Progenitor cell of endocrine pancreas (in vitro differentiated cells): ENCODE data around the gene HELZ2. TPM values are rescaled to one million over a fixed set of nuclear protein-coding genes. Genes with fewer than 3 reads are reported as not detected.

Experiments
- DNase-seq: peaks from one replicate; pipeline ENCODE4 v3.0.0; 2021; ENCODE audit warnings: low spot score; ENCODE audit not compliant: unreplicated experiment
- H3K27ac Mint-ChIP-seq: 2 replicates; pipeline ENCODE4 v1.8.0; 2021; ENCODE audit warnings: mild to moderate bottlenecking, moderate library complexity, mixed read lengths
- H3K27me3 Mint-ChIP-seq: 2 replicates; pipeline ENCODE4 v1.8.0; 2021; ENCODE audit warnings: mixed read lengths
- H3K36me3 Mint-ChIP-seq: 2 replicates; pipeline ENCODE4 v1.8.0; 2022; ENCODE audit warnings: mixed read lengths; ENCODE audit not compliant: insufficient read depth
- H3K4me1 Mint-ChIP-seq: 2 replicates; pipeline ENCODE4 v1.8.0; 2021; ENCODE audit warnings: low read depth, mixed read lengths
- H3K4me3 Mint-ChIP-seq: 2 replicates; pipeline ENCODE4 v1.8.0; 2021; ENCODE audit warnings: low read depth, mild to moderate bottlenecking, moderate library complexity, mixed read lengths
- H3K9me3 Mint-ChIP-seq: 2 replicates; pipeline ENCODE4 v1.8.0; 2021; ENCODE audit warnings: low read depth, mixed read lengths
- total RNA-seq: library from RNA; stranded (reverse); gene quantifications from 2 replicates; pipeline ENCODE4 v1.2.1, GENCODE V29; 2021
- TF ChIP-seq, protein P1 (sequence below): fragments of 200-600 bp; sonication (generic); IDR thresholded peaks from one replicate; pipeline ENCODE4 v1.5.0; 2021; ENCODE audit warnings: antibody characterized with exemption, mild to moderate bottlenecking; ENCODE audit not compliant: unreplicated experiment

HELZ2 gene
- total RNA-seq, 1 donor from 2014 or later, result 19.3 TPM

DNA sequence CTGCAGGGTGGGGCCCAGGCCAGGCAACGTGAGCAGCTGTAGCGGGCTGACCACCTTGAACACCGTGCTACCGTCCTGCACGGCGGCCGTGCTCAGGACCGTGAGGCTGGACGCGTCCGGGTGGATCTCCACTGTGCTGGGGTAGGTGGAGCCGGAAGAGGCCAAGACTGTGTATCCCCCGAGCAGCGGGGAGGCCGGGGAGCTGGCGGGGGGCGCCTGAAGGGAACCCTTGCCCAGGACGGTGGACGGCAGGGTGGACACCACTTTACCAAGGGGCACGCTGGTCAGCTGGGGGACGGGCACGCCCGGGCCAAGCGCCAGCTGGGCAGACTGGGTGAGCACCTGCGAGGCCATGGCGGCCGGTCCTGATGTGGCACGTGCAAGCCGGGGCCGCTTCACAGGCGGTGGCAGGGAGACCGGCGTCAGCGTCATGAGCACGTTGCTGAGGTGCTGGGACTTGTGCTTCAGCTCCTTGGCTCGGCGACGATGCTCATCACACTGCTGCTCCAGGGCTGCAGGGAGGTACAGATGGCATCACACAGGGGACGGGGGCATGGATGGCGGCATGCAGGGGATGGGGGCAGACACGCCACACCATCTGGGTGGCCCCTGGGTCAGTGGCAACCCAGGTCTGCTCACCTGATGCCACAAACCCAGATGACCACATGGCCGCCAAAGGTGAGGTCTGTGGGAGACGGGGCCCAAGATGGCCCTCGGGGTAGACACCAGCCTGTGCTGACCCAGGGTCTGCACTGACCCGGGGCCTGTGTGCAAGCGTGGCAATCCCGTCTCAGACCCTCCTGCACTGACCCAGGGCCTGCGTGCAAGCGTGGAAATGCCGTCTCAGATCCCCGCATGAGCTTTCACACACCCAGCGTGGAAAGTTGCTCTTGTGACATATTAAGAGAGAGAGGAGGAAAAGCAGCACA, 16.4 kb upstream of the HELZ2 start:
- H3K4me3 Mint-ChIP-seq, result no peak overlapping the region
- H3K36me3 Mint-ChIP-seq, result peaks cover 14% of the 10 kb centered on the region
- no peak for DNase-seq
- H3K9me3 Mint-ChIP-seq, result no peaks in the 10 kb centered on the region
- TF ChIP-seq, protein P1, sequence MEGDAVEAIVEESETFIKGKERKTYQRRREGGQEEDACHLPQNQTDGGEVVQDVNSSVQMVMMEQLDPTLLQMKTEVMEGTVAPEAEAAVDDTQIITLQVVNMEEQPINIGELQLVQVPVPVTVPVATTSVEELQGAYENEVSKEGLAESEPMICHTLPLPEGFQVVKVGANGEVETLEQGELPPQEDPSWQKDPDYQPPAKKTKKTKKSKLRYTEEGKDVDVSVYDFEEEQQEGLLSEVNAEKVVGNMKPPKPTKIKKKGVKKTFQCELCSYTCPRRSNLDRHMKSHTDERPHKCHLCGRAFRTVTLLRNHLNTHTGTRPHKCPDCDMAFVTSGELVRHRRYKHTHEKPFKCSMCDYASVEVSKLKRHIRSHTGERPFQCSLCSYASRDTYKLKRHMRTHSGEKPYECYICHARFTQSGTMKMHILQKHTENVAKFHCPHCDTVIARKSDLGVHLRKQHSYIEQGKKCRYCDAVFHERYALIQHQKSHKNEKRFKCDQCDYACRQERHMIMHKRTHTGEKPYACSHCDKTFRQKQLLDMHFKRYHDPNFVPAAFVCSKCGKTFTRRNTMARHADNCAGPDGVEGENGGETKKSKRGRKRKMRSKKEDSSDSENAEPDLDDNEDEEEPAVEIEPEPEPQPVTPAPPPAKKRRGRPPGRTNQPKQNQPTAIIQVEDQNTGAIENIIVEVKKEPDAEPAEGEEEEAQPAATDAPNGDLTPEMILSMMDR, result no peak
- H3K4me1 Mint-ChIP-seq, result no peaks in the 10 kb centered on the region
- H3K27me3 Mint-ChIP-seq, result no peaks in the 10 kb centered on the region
- no peak overlapping the region for H3K27ac Mint-ChIP-seq

DNA sequence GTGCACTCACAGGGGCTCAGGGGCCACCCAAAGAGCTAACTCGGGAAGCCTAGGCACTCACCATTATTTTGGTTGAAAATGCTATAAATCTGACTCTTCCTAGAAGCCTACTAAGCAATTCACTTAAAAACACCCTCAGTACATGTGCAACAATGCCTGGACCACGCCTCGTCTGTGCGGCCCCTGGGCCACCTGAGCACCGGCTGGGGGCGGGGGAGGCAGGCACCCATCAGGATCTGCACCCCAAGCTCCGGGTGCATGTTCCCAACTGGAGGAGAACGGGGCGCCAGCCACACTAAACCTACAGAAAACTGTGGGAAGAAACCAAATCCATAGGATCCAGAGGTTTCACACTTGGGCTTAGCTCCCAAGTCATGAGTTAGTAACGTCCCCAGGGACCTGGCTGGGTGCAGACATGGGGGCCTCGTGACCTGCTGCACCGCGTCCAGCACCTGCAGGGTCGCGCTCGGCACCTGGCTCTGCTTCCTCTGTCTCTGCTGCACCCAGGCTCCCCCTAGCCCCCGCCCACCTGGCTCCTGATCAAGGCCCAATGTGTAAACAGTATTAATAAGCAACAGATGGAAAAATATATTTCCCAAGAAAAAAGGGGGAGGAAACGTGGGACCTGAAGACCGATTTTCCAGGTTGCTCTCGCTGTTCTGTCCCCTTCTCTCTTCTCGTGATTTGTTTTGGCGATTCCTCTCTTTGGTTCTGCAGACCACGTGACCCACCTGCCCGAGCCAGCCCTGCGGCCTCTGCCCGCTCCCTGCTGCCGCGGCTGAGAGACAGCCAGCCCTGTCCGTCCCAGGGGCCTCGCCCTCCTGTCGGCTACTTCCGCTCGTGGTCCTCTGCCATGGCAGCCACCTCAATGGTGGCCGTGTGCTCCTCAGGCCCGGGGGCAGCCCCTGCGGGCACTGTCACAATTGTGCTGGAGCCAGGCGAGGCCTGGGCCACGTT, 15.5 kb upstream of the HELZ2 start:
- Mint-ChIP-seq H3K4me3 (no peak overlapping the region), H3K27ac (no peak overlapping the region)

DNA sequence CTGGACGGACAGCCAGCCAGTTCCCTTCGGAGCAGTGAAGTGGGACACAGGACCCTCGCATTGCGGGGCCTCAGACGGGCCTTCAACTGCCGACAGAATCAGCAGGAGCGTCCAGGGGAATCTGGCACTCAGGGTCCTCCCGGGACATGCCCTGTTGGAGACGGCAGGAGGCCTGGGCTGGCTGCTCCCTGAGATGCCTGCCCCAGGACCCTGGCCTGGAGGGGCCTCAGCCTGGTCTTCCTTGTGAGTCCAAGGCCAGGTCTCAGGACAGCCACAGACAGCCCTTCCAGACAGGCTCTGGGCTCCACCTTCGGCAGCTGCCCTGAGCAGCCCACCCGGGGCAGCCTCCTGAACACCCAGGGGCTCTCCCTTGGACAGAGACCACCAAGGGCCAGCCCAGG, 14.6 kb upstream of the HELZ2 start:
- TF ChIP-seq, protein P1, result no peak
- Mint-ChIP-seq H3K9me3 (no peaks in the 10 kb centered on the region), H3K36me3 (peaks cover 14% of the 10 kb centered on the region), H3K4me3 (no peak overlapping the region), H3K27me3 (no peaks in the 10 kb centered on the region), H3K27ac (no peak overlapping the region), H3K4me1 (no peaks in the 10 kb centered on the region)
- no peak for DNase-seq

More for the DNA sequence above, 15.5 kb upstream of the HELZ2 start:
- DNase-seq, result no peak
- no peaks in the 10 kb centered on the region for H3K27me3 Mint-ChIP-seq
- TF ChIP-seq, protein P1, result no peak
- H3K36me3 Mint-ChIP-seq, result peaks cover 14% of the 10 kb centered on the region
- H3K9me3 Mint-ChIP-seq, result no peaks in the 10 kb centered on the region
- no peaks in the 10 kb centered on the region for H3K4me1 Mint-ChIP-seq

DNA sequence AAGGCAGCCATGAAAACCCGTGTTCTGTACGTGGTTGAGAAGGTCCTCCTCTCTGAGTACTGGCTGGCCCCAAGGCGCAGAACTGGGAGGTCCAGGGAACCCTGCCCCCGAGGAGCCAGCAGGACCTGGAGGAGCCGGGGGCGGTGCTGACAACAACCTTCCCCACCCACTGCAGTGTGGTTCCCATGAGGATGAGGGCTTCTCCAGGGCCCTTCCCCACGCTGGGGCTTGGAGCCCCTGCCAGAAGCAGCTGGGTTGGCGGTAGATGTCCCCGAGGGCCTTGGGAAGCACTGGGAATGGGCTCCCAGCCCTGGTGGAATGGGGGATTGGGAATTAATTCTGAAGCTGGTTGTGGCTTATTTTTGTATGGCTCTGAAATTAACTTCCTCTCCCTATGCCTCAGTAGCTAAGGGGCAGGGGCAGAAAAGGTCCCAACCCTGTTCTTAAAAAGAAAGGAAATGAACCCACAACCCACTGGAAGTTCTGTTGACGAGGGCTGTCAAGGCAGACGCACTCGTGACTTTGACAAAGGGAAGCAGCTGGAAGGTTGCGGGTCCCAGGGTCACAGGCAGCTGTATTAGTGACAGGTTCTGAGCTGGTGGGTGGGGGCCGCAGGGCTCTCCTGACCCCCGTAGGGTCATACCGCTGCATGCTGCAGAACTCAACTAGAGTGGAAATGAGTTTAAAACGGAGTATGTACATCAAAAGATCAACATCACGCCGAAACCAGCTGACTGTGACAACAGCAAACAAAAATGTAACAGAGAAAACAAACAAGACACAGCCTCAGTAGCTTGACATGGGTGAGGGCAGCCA, 13.9 kb upstream of the HELZ2 start:
- Mint-ChIP-seq H3K27ac (no peak overlapping the region), H3K4me3 (no peak overlapping the region), H3K27me3 (no peaks in the 10 kb centered on the region), H3K36me3 (peaks cover 8% of the 10 kb centered on the region), H3K4me1 (no peaks in the 10 kb centered on the region), H3K9me3 (no peaks in the 10 kb centered on the region)
- TF ChIP-seq, protein P1, result no peak
- no peak for DNase-seq

DNA sequence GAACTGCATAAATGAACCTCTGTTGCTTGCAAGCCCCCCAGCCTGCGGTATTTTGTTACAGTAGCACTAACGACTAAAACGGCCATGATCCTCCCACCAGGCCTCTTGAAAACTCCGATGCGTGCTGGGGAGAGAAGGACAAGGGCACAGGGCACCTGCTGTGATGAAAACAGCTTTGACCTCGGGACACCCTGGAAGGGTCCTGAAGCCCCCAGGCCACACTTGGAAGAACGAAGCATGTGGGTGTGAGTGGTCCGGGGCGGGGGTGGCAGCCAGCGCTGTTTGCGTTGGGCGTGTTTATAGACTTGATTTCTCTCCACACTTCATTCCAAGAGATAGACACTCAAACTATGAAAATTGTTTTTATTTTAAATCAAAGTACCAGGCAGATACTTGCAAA, 13.2 kb upstream of the HELZ2 start:
- peaks cover 7% of the 10 kb centered on the region for H3K36me3 Mint-ChIP-seq
- no peak for DNase-seq
- no peaks in the 10 kb centered on the region for H3K27me3 Mint-ChIP-seq
- no peaks in the 10 kb centered on the region for H3K9me3 Mint-ChIP-seq
- H3K4me1 Mint-ChIP-seq, result no peaks in the 10 kb centered on the region
- TF ChIP-seq, protein P1, result no peak
- H3K27ac Mint-ChIP-seq, result peak overlapping the region; percentile 8
- no peak overlapping the region for H3K4me3 Mint-ChIP-seq
